HCT116 (cell line): Measurements from ENCODE around the gene TNKS1BP1. TPM values are rescaled to one million over a fixed set of nuclear protein-coding genes. Genes with fewer than 3 reads are reported as not detected.
"Not testable (repeated sequence)": the region's sequence is repeated elsewhere in the genome, so short reads cannot be mapped to it uniquely, and the experiment has no call there.

Source experiments
- ATAC-seq: fragments of 200-7000 bp; cut with Tn5 transposase; 2 replicates; pipeline ENCODE4 v1.9.1; 2020; ENCODE audit warnings: mild to moderate bottlenecking, moderate library complexity
- BruUV-seq: library from RNA; stranded (reverse); fragments of 400-500 nt; replicated peaks from 2 replicates; lab custom pipeline; 2021; lab: Mats Ljungman, UMichigan
- CTCF ChIA-PET: fragments of 300-600 bp; sonication (Branson Sonifier 250); formaldehyde crosslinking; loops from one replicate; lab custom pipeline; 2021; ENCODE audit warnings: antibody characterized with exemption; lab: Charles Lee
- POLR2A ChIA-PET: fragments of 300-600, 350-600 bp; sonication (Branson Sonifier 250); formaldehyde crosslinking; loops from one replicate; lab custom pipeline; 2021; ENCODE audit warnings: antibody characterized with exemption; lab: Charles Lee
- RAD21 ChIA-PET, 2 experiments: fragments of 300-600 bp; sonication (Branson Sonifier 250); formaldehyde crosslinking; loops; one replicate each; lab custom pipeline; 2023; ENCODE audit warnings: low total read pairs in 2 of 2; ENCODE audit not compliant: uncharacterized antibody in 2 of 2, unreplicated experiment in 2 of 2, low non-redundant PET in 1 of 2; lab: Charles Lee
- DNase-seq: peaks from one replicate; pipeline ENCODE4 v3.0.0-alpha.2; 2010; ENCODE audit warnings: low read depth, low spot score
- H2AFZ ChIP-seq: fragments of 200-600 bp; shearing (Covaris generic), sonication (generic); 2 replicates; pipeline ENCODE4 v1.6.1; 2017; ENCODE audit warnings: low read depth, mixed run types, mixed read lengths, antibody characterized with exemption, low read length; ENCODE audit not compliant: poor library complexity, severe bottlenecking
- H3K27ac ChIP-seq: 2 replicates; pipeline ENCODE4 v1.5.1; 2012; ENCODE audit warnings: low read depth, low read length
- H3K27me3 ChIP-seq: fragments of 200-600 bp; sonication (generic); 2 replicates; pipeline ENCODE4 v1.6.1; 2016; ENCODE audit warnings: mixed run types, low read length, mixed read lengths; ENCODE audit not compliant: insufficient read depth
- H3K36me3 ChIP-seq, 2 experiments: fragments of 200-500 bp in 1 of 2; fragments of 200-600 bp in 1 of 2; sonication (Bioruptor generic) in 1 of 2; sonication (generic) in 1 of 2; 2 replicates each; pipeline versions ENCODE4 v1.5.1 to v1.6.1; 2014 to 2016; ENCODE audit warnings: low read length in 2 of 2, inconsistent platforms in 1 of 2, mixed read lengths in 1 of 2, mixed run types in 1 of 2; ENCODE audit not compliant: insufficient read depth in 2 of 2, control insufficient read depth in 1 of 2
- H3K4me1 ChIP-seq, 2 experiments: fragments of 200-600 bp in 1 of 2; sonication (generic) in 1 of 2; 2 replicates each; pipeline versions ENCODE4 v1.5.1 to v1.6.1; 2012 to 2017; ENCODE audit warnings: low read length in 2 of 2, inconsistent platforms in 1 of 2, mild to moderate bottlenecking in 1 of 2, mixed read lengths in 1 of 2, mixed run types in 1 of 2, moderate library complexity in 1 of 2; ENCODE audit not compliant: insufficient read depth in 2 of 2, control insufficient read depth in 1 of 2
- H3K4me2 ChIP-seq: fragments of 200-600 bp; sonication (generic); 2 replicates; pipeline ENCODE4 v1.6.1; 2017; ENCODE audit warnings: mixed run types, low read length, mixed read lengths
- H3K4me3 ChIP-seq, 2 experiments: fragments of 200-600 bp in 1 of 2; sonication (generic) in 1 of 2; replicated peaks in 1 of 2; 2 replicates each; pipeline ENCODE4 v1.5.1; 2011 to 2016; ENCODE audit warnings: low read length in 2 of 2, control low read depth in 1 of 2, low read depth in 1 of 2, mild to moderate bottlenecking in 1 of 2, mixed read lengths in 1 of 2, mixed run types in 1 of 2
- H3K79me2 ChIP-seq: fragments of 200-600 bp; sonication (generic); 2 replicates; pipeline ENCODE4 v1.6.1; 2017; ENCODE audit warnings: mild to moderate bottlenecking, mixed run types, low read length, moderate library complexity, mixed read lengths; ENCODE audit not compliant: insufficient read depth
- H3K9ac ChIP-seq: fragments of 200-600 bp; sonication (generic); 2 replicates; pipeline ENCODE4 v1.6.1; 2016; ENCODE audit warnings: low read length, mixed read lengths
- H3K9me2 ChIP-seq: fragments of 200-600 bp; sonication (generic), shearing (Covaris generic); 2 replicates; pipeline ENCODE4 v1.6.1; 2017; ENCODE audit warnings: mixed run types, mild to moderate bottlenecking, moderate library complexity; ENCODE audit not compliant: insufficient read depth
- H3K9me3 ChIP-seq, 2 experiments: fragments of 200-500 bp in 1 of 2; fragments of 200-600 bp in 1 of 2; sonication (Bioruptor generic) in 1 of 2; sonication (generic) in 1 of 2; 2 replicates each; pipeline ENCODE4 v1.6.1; 2014 to 2017; ENCODE audit warnings: low read length in 2 of 2, mixed read lengths in 2 of 2, inconsistent platforms in 1 of 2, low read depth in 1 of 2, mild to moderate bottlenecking in 1 of 2, mixed run types in 1 of 2, moderate library complexity in 1 of 2; ENCODE audit not compliant: control insufficient read depth in 1 of 2, insufficient read depth in 1 of 2
- H4K20me1 ChIP-seq: fragments of 200-600 bp; sonication (generic), shearing (Covaris generic); 2 replicates; pipeline ENCODE4 v1.6.1; 2017; ENCODE audit warnings: mixed run types, mild to moderate bottlenecking, moderate library complexity; ENCODE audit not compliant: insufficient read depth
- EZH2 ChIP-seq: fragments of 200-600 bp; sonication (generic); IDR thresholded peaks from 2 replicates; pipeline ENCODE4 v1.6.1; 2017; ENCODE audit warnings: antibody characterized with exemption, mixed run types
- EZH2phosphoT487 ChIP-seq: fragments of 200-600 bp; IDR thresholded peaks from 2 replicates; pipeline ENCODE4 v1.6.1; 2018; ENCODE audit warnings: antibody characterized with exemption, borderline replicate concordance
- RAD21 ChIP-seq: IDR thresholded peaks from 2 replicates; pipeline ENCODE4 v1.6.1; 2012; ENCODE audit warnings: low read depth, mild to moderate bottlenecking
- SRF ChIP-seq: IDR thresholded peaks from 2 replicates; pipeline ENCODE4 v1.6.1; 2012; ENCODE audit warnings: low read depth
- intact Hi-C: fragments of 100-400 bp; cut with micrococcal nuclease; formaldehyde crosslinking; loops from 2 replicates; pipeline ENCODE4 v1.10.0; 2022
- total RNA-seq: library from RNA; stranded (reverse); gene quantifications from one replicate; pipeline ENCODE4 v1.2.1, GENCODE V29; 2021; ENCODE audit not compliant: unreplicated experiment
- TF ChIP-seq, protein P1 (sequence below), 3 experiments: fragments of 200-600 bp in 1 of 3; sonication (generic) in 1 of 3; IDR thresholded peaks in 2 of 3; conservative IDR thresholded peaks in 1 of 3; 2 replicates each; pipeline ENCODE4 v1.5.1; 2012 to 2017; ENCODE audit warnings: low read depth in 2 of 3, low read length in 2 of 3, antibody characterized with exemption in 1 of 3, borderline replicate concordance in 1 of 3, control low read depth in 1 of 3, mild to moderate bottlenecking in 1 of 3, mixed read lengths in 1 of 3, mixed run types in 1 of 3, moderate library complexity in 1 of 3; ENCODE audit not compliant: insufficient read depth in 1 of 3

TNKS1BP1 gene
- total RNA-seq, 1 experiment from 2014 or later, result 77.6 TPM

DNA sequence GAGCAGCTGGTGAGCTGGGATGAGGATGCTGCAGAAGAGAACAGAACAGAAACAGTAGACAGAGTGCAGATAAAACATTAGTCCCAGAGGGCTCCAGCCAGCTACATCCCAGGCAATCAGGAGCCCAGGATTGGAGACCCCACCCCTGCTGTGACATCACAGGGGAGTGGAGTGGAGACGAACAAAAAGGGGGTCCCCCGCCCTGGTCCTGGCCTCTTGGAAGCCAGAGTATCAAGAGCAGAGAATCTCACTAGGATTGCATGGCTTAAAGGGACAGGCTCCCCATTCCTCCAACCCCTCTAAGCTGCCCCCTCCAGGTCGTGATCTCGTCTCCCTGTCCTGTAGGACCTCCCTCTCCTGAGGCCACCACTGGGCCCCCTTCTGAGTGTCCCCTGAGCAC is 13.4 kb upstream of the TNKS1BP1 start, which contains the start of gene P2RX3:
P2RX3 (plus strand) TSS at position 211 of the 400 bp plus-strand sequence. CDS start 199 bp downstream, outside the sequence.
- Histone ChIP-seq H3K36me3 (peaks cover 4 to 14% of the 10 kb centered on the region in 2 experiments; a peak in 1 of 4 replicates), H3K9me3 (no peaks in the 10 kb centered on the region), H3K27me3 (no peaks in the 10 kb centered on the region), H3K27ac (no peak within 1 kb of the TSS), H2AFZ (no peak within 1 kb of the TSS), H3K4me1 (peaks cover 8 to 20% of the 10 kb centered on the region in 2 experiments; a peak in 3 of 4 replicates), H3K79me2 (peaks cover 24% of the 10 kb centered on the region), H3K9ac (no peak within 1 kb of the TSS), H3K4me2 (no peak within 1 kb of the TSS), H3K9me2 (no peaks in the 10 kb centered on the region), H3K4me3 (no peak within 1 kb of the TSS), H4K20me1 (no peaks in the 10 kb centered on the region)
- POLR2A ChIA-PET, result interaction anchor here (1.0 kb wide), 1 partner anchor 13 kb away, joined by 3 read pairs; no protein-coding TSS in a partner anchor
- TF ChIP-seq, protein P1, sequence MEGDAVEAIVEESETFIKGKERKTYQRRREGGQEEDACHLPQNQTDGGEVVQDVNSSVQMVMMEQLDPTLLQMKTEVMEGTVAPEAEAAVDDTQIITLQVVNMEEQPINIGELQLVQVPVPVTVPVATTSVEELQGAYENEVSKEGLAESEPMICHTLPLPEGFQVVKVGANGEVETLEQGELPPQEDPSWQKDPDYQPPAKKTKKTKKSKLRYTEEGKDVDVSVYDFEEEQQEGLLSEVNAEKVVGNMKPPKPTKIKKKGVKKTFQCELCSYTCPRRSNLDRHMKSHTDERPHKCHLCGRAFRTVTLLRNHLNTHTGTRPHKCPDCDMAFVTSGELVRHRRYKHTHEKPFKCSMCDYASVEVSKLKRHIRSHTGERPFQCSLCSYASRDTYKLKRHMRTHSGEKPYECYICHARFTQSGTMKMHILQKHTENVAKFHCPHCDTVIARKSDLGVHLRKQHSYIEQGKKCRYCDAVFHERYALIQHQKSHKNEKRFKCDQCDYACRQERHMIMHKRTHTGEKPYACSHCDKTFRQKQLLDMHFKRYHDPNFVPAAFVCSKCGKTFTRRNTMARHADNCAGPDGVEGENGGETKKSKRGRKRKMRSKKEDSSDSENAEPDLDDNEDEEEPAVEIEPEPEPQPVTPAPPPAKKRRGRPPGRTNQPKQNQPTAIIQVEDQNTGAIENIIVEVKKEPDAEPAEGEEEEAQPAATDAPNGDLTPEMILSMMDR (IDR thresholded peaks at IDR 0.05 in 2 of 3, conservative IDR thresholded peaks at IDR 0.05 in 1 of 3; ENCODE audit: borderline replicate concordance in 1 of 3, insufficient read depth in 1 of 3, low read depth in 2 of 3, low read length in 2 of 3), result no peak
- no peak for TF ChIP-seq EZH2phosphoT487
- no peak for TF ChIP-seq EZH2
- no peak for TF ChIP-seq SRF
- TF ChIP-seq RAD21, result no peak
- CTCF ChIA-PET, result no interaction called here
- RAD21 ChIA-PET, result no interaction called here
- no peak for ATAC-seq
- intact Hi-C loops, result no loop called here
- DNase-seq, result no peak
- BruUV-seq, result no TSS peak

GRCh38 chr11:57336856-57337255 is 12.1 kb upstream of the TNKS1BP1 start:
- H3K36me3 ChIP-seq, result peaks cover 9 to 27% of the 10 kb centered on the region in 2 experiments; a peak in 2 of 4 replicates
- H3K9ac ChIP-seq, RAD21 ChIA-PET, H3K9me3 ChIP-seq, H3K4me3 ChIP-seq, H3K27ac ChIP-seq, H4K20me1 ChIP-seq, H3K27me3 ChIP-seq, H3K9me2 ChIP-seq, BruUV-seq, DNase-seq, CTCF ChIA-PET, ATAC-seq, intact Hi-C loops: not testable (repeated sequence)
- H3K79me2 ChIP-seq, result peaks cover 37% of the 10 kb centered on the region
- POLR2A ChIA-PET, result interaction anchor here (2.6 kb wide), 1 partner anchor 11 kb away, joined by 17 read pairs; the partner anchor contains the start of gene TNKS1BP1
- H3K4me2 ChIP-seq, result peak overlapping the region; percentile 98
- H3K4me1 ChIP-seq, result peaks cover 8 to 20% of the 10 kb centered on the region in 2 experiments; a peak in 3 of 4 replicates
- H2AFZ ChIP-seq, result peak overlapping the region; percentile 78
